NOMO-1 (cell line): Measurements from ENCODE around the gene LARGE1.

Source experiments
- DNase-seq, 2 experiments: peaks; one replicate each; lab custom pipeline; 2025; ENCODE audit not compliant: unreplicated experiment in 2 of 2; lab: John Stamatoyannopoulos, UW

The LARGE1 gene

DNA sequence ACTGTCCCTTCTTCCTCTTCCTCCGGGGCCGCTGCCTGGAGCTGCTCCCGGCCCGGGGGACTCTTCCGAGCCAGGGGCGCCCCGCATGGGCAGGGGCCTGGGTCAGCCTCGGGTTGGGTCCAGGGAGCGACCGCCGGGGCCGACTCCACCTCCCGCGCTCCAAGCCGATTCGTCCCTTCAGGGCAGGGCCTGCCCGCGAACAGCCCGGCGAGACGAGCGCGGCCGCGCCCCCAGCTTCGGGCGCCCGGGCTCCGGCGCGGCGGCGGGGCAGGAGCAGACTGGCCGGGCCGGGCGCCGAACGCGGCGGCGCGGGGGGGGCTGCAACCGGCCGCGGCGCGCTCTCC is at the start of gene LARGE1:
Gene LARGE1, minus strand, starts transcription at position 280 of the 344 bp plus-strand sequence.
- DNase-seq = no peak

DNA sequence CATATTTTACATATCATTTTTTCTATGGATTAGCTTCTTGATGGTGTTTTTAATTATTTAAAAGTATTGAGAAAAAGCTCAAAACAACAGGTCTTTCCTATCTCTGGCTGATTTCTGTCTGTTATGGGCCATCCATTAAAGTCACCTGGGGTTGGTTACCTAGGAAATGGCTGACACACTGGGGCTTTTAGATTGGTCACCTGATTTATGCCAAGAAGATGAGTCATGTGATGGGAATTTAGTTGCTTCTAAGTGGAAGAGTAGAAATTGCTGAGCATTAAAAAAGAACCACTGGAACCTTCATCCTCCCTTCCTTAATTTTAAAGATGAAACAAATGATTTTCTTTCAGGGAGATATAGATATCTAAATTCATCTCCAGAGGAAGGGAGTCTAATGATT is 48.8 kb upstream of the LARGE1 start:
- no peak for DNase-seq

DNA sequence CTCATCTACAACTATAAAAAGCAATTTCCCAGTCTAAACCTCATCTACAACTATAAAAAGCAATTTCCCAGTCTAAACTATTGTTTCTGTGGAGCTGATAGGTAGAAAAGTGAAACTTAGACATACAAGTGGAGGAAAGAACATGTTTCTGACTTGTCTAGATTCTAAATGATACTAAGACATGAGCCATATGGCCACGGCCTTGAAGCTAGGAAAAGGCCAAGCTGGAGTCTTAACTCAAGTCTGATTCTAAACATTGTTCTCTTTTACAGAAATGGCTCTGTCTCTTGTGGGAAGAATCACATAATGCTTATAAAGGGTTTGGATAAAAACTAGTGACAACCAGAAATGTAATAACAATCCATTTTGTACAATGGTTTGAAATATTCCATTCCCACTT is 43.8 kb upstream of the LARGE1 start:
- DNase-seq = no peak

DNA sequence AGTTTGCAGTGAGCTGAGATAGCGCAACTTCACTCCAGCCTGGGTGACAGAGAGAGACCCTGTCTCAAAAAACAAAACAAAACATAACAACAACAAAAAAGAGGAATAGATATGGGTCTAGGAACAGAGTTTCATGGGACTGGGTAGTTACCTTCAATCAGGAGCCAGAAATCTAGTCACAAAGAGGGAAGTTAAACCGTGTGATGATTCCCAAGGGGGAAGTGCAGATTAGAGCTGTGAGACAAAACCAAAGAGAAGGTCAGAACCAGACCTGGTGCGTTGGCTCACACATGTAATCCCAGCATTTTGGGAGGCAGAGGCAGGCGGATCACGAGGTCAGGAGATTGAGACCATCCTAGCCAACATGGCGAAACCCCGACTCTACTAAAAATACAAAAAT is 42.1 kb upstream of the LARGE1 start:
- DNase-seq = no peak

DNA sequence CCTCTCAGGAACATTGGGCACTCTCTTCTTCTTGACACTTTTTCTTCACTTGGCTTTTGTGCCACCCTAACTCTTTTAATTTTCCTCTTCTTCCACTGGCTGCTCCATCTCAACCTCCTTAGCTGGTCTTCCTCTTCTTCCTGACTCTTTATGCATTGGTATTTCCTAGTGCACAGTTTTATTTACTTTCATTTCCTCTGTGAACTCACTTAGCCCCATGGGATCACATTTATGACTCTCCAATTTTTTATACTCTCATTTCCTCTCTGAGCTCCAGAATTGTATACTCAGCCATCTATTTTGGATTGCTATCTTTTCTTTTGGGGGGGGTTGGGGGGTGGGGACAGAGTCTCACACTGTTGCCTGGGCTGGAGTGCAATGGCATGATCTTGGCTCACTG is 38.5 kb upstream of the LARGE1 start:
- no peak for DNase-seq

DNA sequence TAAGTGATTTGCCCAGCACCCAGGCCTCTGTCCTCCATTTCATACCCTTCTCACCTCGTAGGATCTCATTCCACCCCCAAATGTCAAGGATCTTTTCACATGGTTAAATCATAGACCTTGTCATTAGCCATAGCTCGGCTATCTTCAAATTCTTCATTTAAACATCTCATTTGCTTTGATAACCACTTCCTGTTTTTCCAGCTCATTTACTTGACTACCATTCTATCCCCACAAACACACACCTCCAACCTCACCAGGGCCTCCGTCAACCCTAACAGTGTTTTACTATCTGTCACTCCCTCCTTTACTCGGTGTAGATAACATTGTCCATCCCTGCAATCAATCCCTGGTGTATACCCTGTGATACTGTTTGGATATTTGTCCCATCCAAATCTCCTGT is 36.8 kb upstream of the LARGE1 start:
- DNase-seq = no peak

DNA sequence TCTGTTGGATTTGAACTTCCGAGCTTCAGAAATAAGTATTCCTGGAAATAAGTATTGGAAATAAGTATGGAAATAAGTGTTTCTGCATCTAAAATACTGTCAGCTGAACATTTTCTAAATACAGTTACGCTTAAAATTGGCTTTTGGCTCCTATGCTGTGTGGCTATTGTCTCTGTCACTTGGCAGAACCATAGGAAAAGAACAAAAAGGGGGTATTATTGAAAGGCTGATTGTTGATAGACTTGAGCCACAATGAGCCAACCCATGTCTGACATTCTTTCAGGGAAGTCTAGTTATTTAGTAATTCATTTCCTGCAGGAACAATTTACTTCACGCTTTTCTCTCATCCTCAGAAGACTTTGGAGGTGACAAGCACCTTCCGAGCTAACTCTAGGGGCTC is 32.5 kb upstream of the LARGE1 start:
- DNase-seq = no peak

DNA sequence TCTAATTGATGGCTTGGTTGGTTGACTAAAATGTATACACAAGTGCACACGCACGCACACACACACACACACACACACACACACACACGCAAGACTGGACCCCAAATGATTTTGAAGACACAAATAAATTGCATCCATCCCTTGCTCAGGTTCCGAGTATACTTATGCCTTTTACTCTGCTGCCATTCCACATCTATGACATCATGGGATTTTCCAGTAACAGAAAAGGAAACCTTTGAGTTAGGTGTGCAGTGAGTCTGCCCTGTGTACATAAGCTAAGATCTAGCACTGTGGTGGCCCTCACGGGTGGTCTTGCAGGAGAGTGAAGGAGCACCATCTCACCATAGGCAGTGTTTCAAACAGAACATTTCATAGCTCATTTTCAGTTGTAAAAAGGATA is 20.5 kb upstream of the LARGE1 start:
- DNase-seq = no peak

DNA sequence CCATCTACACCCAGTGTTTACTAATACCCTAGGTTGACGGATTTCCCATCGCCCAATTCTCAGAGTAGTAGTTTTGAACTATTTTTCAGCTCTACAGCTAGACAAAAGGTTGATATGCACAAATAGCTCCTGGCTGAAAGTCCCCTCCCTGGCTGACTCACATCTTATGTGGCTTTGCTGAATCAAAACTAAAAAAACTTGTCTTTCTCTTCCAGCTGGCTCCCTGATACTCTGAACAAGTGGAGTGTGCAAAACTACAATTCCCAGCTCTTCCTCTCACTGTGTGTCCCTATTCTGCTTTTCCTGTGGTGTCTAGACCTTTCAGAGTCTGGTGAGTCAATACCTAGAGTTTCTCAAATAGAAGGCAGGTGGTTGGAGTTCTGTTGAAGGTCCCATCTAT is 12.7 kb upstream of the LARGE1 start:
- no peak for DNase-seq

DNA sequence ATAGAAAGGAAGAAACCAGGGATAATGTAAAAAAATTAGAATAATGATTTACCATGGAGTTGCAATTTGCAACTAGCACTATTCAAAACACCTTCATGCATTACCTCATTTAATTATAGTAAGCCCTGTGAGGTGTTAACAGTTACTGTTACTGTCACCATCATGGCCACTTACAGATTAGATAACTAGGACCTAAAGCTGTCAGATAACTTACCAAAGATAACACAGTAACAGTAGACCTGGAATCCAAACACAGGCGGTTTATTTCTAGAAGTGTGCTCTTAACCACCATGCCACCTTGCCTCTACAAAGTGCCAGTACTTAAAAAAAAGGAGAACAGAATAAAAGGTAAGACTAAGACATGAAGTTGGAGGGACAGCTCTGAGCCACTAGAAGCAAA is 11.1 kb upstream of the LARGE1 start:
- DNase-seq = no peak

DNA sequence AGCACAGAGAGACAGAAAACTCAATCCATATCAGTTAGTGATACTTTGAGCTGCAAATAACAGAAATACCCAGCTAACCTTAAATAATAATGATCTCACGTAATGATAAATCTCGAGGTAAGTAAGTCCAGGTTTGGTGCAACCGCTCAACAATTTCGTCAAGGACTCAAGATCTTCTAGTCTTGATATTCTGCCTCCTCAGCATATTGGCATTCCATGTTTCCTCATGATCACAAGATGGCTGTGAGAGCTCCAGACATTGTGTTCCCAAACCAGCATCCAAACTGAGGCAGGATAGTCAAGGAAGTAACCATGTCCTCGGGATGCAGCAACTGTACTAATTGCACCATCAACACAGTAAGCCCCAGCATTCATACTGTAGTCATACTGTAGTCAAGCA is 7.5 kb upstream of the LARGE1 start:
- no peak for DNase-seq

DNA sequence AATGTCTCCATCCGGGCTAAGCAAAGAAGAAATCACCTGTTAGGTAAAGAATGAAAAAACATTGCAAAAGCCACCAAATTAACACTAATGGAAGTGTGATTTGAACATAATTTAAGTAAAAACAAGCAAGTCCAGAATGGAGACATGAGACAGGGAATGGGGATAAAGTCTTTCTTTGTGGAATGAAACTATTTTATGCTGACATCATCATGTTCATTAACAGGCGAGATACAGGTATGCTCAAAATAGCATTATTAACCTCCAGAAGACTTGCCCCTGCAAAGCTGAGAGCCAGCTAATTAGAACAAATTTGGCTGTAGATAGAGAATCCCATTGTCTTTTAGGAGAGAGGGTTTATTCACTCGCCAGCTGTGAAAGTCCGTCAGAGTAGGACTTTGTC is 4.9 kb upstream of the LARGE1 start:
- no peak for DNase-seq

DNA sequence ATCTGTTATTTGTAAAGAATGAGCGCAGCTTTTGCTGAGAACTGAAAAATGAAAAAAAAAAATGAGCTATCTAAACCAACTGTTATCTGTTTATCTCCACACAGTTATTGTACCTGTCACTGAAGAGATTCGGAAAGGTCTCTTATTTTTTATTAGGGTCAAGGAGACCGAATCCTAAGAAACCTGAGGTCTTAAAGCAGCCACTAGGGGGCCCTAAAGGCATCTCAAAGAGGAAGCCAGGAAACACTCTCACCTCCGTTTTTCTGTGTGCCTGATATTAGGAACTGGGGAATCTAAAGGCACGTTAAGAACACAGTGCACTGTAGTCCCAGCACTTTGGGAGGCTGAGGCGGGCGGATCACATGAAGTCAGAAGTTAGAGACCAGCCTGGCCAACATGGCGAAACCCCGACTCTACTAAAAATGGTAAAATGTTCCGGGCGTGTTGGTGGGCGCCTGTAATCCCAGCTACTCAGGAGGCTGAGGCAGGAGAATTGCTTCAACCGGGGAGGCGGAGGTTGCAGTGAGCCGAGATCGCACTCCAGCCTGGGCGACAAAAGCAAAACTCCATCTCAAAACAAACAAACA is 3.5 kb upstream of the LARGE1 start:
- peak in 1 of 2 experiments; percentile 10 for DNase-seq

DNA sequence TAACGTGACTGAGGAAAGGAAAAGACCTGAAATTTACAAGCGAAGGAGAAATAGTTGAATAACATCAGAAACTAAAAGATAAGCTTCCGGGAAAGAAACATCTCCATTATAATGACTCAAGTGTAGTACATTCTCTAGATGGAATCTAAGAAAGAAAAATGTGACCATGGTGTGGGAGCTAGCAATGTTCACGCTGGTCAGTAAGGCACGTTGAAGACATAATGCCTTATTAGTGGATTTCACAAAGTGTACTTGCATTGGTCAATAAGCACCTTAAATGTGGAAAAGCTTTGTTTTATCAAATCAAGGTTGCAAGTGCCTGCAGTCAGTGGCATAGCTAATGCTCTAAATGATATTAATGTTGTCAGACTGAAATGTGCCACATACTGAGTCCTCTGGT is 2.8 kb upstream of the LARGE1 start:
- no peak for DNase-seq

DNA sequence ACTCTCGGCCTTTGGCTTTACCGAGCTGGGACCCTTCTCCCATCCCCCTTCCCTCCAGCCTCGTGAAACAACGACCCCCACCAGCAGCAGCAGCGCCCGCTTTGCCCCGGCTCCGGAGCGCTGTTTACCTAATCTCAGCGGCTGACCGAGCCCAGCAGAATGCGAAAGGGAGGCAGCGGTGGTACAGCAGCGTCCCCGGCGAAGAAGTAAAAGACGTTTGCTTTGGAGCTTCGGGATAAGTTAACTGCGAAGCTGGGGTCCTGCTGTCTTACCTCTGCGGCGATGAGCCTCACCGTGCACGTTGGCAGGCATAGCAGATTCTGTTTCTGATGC is 2.0 kb upstream of the LARGE1 start:
- no peak for DNase-seq

DNA sequence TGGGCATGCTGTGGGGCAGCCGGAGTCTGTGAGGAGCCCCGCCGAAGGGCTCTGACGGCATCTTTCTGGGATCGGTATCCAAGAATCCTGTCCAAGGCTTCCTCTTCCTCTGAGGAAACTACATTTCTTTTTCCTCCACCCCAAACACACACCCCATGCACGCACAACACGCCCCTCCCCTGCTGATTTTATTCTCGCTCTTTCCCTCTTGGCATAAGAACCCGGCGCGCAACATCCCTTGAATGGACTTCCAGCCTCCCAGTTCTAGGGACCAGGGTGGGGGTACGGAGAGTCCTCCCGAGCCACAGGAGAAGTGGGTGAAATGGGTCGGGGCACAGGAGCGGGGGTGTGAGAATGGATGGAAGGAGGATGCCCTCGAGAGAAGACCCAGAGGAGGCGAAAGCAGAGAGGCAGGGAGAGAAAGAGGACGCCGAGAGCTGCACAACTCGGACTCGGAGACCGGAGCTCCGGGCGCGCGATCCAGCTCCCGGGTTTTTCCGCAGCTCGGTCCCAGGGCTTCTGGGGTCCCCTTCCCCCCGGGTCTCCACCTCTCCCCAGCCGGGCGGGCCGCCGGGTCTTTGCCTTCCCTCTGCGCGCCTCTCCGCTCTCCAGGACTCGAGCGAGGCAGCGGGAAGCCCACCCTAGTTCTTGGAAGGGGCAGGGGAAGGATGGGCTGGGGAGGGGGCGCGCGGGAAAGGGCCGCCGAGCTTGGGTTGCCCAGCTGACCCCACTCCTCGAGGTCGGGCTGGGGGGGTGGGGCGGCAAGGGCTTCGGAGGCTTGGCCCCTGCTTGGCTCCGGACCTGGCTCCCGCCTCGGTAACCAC is 1.5 kb upstream of the LARGE1 start:
- no peak for DNase-seq

DNA sequence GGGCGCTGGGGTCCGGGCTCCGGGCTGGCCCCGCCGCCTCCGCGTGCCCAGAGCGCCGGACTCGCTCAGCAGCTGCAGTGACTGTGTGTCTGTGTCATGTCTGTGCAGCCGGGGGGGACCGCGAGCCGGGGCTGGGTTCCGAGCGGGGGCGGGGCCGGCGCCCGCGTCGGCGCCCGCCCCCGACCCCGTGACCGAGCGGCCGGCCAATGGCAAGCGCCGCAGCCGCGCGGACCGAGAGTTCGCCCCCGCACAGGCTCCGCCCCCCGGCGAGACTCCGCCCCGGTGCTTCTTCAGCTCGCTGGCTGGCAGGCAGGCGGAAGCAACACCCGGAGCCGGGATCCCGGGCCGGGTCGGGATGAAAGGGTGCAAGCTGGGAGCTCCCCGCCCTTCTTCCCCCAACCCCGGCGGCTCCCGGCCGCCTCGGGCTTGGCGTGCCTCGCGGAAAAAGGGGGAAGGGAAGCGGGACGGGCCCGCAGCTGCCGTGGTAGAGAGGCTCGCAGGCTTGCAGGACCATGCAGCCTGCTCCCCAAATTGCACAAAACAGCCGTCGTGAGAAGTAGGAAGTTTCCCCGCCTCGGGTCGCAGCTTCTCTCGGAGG is 750 bp upstream of the LARGE1 start:
- DNase-seq = no peak

DNA sequence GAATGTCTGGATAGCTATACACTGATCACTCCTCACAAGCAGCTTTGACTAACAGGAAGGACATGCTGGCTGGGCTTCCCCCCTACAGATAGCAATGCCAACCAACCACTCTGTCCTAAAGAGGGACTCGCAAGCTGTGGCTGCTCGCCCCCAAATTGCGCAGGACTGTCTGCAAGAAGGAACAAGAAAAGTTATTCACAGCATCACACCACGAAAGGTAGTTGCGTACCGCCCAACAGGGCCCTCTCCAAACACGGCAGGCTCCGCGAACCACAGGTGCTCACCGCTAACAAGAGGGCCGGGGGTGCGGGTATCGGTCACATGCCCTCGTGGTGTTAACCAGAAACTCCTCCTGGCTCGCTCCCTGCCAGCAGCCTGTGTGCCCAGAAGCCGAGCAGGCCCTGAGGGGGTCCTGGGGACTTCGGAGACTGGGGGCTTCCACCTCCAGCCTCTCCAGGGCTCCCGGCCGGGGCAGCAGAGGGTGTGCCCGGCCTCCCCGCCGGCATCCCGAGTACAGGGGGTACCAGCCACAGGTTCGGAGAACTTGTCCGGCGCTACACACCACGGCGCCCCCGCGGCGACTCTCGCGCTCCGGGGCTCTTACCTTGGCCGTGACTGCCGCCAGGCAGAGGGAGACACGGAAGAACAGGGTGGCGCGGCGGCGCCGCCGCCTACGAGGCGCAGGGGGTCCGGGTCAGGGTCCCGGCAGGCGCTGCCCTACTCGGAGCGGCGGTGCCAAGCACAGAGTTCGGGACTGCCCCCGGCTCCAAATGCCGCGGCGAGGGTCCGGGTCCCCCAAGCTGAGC is 682 bp downstream of the LARGE1 start:
- no peak for DNase-seq

DNA sequence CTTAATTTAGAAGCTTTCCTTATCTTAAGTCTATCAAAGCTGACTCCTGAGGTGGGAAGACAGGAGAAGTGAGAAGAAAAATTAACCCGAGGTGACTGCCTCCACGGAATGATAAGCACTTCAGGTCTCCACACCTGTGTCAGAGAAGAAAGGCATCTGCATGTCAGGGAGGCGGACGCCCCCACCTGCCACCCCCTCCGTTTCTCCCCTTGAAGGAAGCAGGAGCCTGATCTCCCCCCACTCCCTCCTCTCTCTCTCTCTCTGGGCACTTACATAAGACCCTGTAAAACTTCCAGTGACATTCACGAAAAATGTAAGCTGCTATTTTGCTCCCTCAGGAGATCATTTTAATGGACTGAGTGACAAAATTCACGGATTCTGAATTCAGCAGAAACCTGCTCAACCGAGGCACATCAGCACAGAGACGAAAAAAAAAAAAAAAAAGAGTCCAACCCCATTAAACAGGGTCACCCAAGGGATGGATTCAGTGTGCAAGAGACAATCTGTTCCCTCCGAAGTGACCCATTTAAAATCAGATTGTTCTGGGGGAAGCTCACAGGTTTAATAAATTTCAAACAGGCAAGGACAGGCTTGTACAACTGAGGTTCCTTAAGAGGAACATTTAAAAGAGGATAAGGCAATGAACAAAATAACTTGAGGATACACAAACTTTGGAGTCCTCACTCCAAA is 1.5 kb downstream of the LARGE1 start:
- DNase-seq = no peak

DNA sequence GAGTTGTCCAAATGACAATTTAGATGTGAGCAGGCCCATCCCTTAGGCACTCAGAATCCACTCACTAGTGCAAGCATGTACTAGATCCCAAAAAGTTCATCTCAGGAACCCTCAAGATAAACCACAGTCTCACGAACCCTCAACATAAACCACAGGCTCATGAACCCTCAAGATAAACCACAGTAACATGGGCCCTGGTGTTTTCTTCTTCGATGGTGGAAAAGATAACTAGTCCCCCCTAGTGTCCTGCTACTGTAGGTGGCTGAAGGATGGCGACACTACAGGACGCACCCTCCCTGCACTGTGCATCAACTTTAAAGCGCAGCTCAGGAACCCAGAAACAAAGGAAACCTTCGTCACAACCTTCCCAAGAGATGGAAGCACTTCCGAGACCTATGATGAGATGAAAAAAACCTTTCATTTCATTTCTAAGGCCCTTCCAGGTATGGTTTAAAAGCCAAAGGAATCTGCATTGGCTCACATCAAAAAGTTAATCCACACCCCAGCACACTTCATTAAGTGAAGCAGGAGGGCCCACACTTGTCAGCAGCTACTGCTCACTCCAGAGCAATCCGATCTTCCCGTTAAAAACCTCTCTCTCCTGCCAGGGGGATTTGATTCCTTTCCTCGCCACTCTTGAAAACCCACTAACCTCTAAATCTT is 2.4 kb downstream of the LARGE1 start:
- no peak for DNase-seq

DNA sequence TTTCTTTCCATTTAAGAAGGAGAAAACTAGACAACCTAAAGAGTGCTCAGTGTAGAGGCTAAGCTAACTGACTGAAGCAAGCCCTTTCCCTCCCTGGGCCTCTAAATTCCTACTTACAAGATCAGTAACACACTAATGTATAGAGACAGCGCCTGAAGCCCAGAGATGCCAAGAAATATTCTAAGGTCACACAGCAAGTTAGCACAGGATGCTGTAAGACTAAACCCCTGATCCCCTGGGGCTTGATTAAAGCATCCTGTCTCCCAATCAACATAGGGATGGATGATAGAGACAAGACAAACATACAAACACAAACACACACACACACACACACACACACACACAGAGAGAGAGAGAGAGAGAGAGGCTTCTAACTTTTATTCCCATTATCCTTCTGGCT is 5.6 kb downstream of the LARGE1 start:
- no peak for DNase-seq
